K562 (cell line): Measurements from ENCODE around the gene TBC1D12. TPM values are rescaled to one million over a fixed set of nuclear protein-coding genes. Genes with fewer than 3 reads are reported as not detected.

Experiments
- CCAR2 ChIP-seq: fragments of 200-400 bp; formaldehyde crosslinking; IDR thresholded peaks from 2 replicates; pipeline ENCODE4 v1.6.1; 2017; ENCODE audit warnings: mild to moderate bottlenecking, low read depth, low read length
- CCNT2 ChIP-seq: IDR thresholded peaks from 2 replicates; pipeline ENCODE4 v1.6.1; 2011; ENCODE audit warnings: borderline replicate concordance, low read depth, mild to moderate bottlenecking, moderate library complexity, mixed read lengths, low read length; ENCODE audit not compliant: insufficient read length; ENCODE audit errors: extremely low read depth
- CTBP1 ChIP-seq: fragments of 450-650 bp; IDR thresholded peaks from 2 replicates; pipeline ENCODE4 v1.6.1; 2016; ENCODE audit warnings: borderline replicate concordance
- ELF4 ChIP-seq: fragments of 450-650 bp; formaldehyde crosslinking; IDR thresholded peaks from 2 replicates; pipeline ENCODE4 v1.4.0; 2022; ENCODE audit warnings: missing genetic modification characterization
- FOXA3 ChIP-seq, 2 experiments: fragments of 450-650 bp in 1 of 2; sonication (generic) in 1 of 2; formaldehyde crosslinking; IDR thresholded peaks in 1 of 2; conservative IDR thresholded peaks in 1 of 2; 2 replicates each; pipeline versions ENCODE4 v1.4.0 to v1.8.0; 2020 to 2022; ENCODE audit warnings: mild to moderate bottlenecking in 2 of 2, missing genetic modification reagents in 1 of 2
- GATAD2B ChIP-seq: fragments of 450-650 bp; IDR thresholded peaks from 2 replicates; pipeline ENCODE4 v1.6.1; 2017; ENCODE audit warnings: mild to moderate bottlenecking, borderline replicate concordance
- GTF2E2 ChIP-seq: fragments of 200-800 bp; sonication (Bioruptor generic); IDR thresholded peaks from 2 replicates; pipeline ENCODE4 v1.6.1; 2016; ENCODE audit warnings: missing genetic modification characterization, missing compliant biosample characterization
- IRF2 ChIP-seq: sonication (generic); formaldehyde crosslinking; IDR thresholded peaks from 2 replicates; pipeline ENCODE4 v1.8.1; 2022; ENCODE audit warnings: mild to moderate bottlenecking, missing genetic modification reagents
- MCM3 ChIP-seq: fragments of 450-650 bp; IDR thresholded peaks from 2 replicates; pipeline ENCODE4 v1.6.1; 2016
- MTA3 ChIP-seq: fragments of 450-650 bp; formaldehyde crosslinking; IDR thresholded peaks from 2 replicates; pipeline ENCODE4 v1.6.1; 2017; ENCODE audit warnings: mild to moderate bottlenecking, borderline replicate concordance
- RAD51 ChIP-seq: fragments of 450-650 bp; IDR thresholded peaks from 2 replicates; pipeline ENCODE4 v1.7.1; 2016; ENCODE audit warnings: low read depth, mild to moderate bottlenecking, borderline replicate concordance
- RNF2 ChIP-seq: sonication (generic); IDR thresholded peaks from 2 replicates; pipeline ENCODE4 v1.6.1; 2016
- SIN3A ChIP-seq, 2 experiments: fragments of 150-350 bp in 1 of 2; IDR thresholded peaks; 2 replicates each; pipeline ENCODE4 v1.6.1; 2011 to 2016; ENCODE audit warnings: borderline replicate concordance in 2 of 2, low read depth in 2 of 2, low read length in 2 of 2, mild to moderate bottlenecking in 2 of 2, moderate library complexity in 2 of 2; ENCODE audit not compliant: control insufficient read depth in 1 of 2
- ZNF384 ChIP-seq: IDR thresholded peaks from 2 replicates; pipeline ENCODE4 v1.6.1; 2012; ENCODE audit warnings: low read depth, low read length, improper control_type of control experiment
- ZNF764 ChIP-seq: fragments of 250-450 bp; sonication (Bioruptor Pico); IDR thresholded peaks from 2 replicates; pipeline ENCODE4 v1.4.0; 2020; ENCODE audit warnings: low read depth, mild to moderate bottlenecking, moderate library complexity
- polyA plus RNA-seq, 8 experiments: library from polyadenylated mRNA; depleted of rRNA in 4 of 8; stranded (reverse) in 5 of 8; unstranded in 3 of 8; fragments of >200 nt; fragmentation: Nextera tagmentation in 2 of 8; fragmentation: Illumina TruSeq in 1 of 8; extraction: Ambion mirVana in 2 of 8; extraction: Trizol in 1 of 8; gene quantifications; 2 replicates each; pipeline versions ENCODE4 v1.2.1 to v1.2.3, GENCODE V29; 2011 to 2014; ENCODE audit warnings: inconsistent platforms in 1 of 8, missing spikeins in 1 of 8
- total RNA-seq, 7 experiments: library from RNA; depleted of rRNA in 6 of 7; stranded (reverse); fragments of >200 nt in 6 of 7; fragmentation: Illumina TruSeq in 2 of 7; extraction: Trizol in 2 of 7; gene quantifications; 2 replicates each; pipeline versions ENCODE4 v1.2.1 to v1.2.3, GENCODE V29; 2011 to 2021; ENCODE audit warnings: low replicate concordance in 1 of 7
- TF ChIP-seq, protein P1 (sequence below): fragments of 450-650 bp; formaldehyde crosslinking; IDR thresholded peaks from 2 replicates; pipeline ENCODE4 v1.4.0; 2020; ENCODE audit warnings: mild to moderate bottlenecking, mixed read lengths
- TF ChIP-seq, protein P2 (sequence below): IDR thresholded peaks from 2 replicates; pipeline ENCODE4 v1.6.1; 2012; ENCODE audit warnings: low read depth, low read length, improper control_type of control experiment, borderline replicate concordance
- TF ChIP-seq, protein P3 (sequence below): fragments of 450-650 bp; IDR thresholded peaks from 2 replicates; pipeline ENCODE4 v1.7.1; 2018; ENCODE audit warnings: mild to moderate bottlenecking, low read depth; ENCODE audit not compliant: partially characterized antibody
- TF ChIP-seq, protein P4 (sequence below), 2 experiments: IDR thresholded peaks; 2 replicates each; pipeline ENCODE4 v1.6.1; 2011; ENCODE audit warnings: borderline replicate concordance in 1 of 2, control low read depth in 1 of 2, low read depth in 1 of 2, low read length in 1 of 2, mild to moderate bottlenecking in 1 of 2, mixed read lengths in 1 of 2, moderate library complexity in 1 of 2; ENCODE audit not compliant: insufficient read depth in 1 of 2, insufficient read length in 1 of 2, poor library complexity in 1 of 2, severe bottlenecking in 1 of 2; ENCODE audit errors: extremely low read depth in 1 of 2

The TBC1D12 gene
- total and polyA plus RNA-seq, 9 of the 15 experiments (the other 6 are each of a cell fraction or from before 2014, with no cell fraction given): 2.1 to 6.7 (median 3.9) TPM

DNA sequence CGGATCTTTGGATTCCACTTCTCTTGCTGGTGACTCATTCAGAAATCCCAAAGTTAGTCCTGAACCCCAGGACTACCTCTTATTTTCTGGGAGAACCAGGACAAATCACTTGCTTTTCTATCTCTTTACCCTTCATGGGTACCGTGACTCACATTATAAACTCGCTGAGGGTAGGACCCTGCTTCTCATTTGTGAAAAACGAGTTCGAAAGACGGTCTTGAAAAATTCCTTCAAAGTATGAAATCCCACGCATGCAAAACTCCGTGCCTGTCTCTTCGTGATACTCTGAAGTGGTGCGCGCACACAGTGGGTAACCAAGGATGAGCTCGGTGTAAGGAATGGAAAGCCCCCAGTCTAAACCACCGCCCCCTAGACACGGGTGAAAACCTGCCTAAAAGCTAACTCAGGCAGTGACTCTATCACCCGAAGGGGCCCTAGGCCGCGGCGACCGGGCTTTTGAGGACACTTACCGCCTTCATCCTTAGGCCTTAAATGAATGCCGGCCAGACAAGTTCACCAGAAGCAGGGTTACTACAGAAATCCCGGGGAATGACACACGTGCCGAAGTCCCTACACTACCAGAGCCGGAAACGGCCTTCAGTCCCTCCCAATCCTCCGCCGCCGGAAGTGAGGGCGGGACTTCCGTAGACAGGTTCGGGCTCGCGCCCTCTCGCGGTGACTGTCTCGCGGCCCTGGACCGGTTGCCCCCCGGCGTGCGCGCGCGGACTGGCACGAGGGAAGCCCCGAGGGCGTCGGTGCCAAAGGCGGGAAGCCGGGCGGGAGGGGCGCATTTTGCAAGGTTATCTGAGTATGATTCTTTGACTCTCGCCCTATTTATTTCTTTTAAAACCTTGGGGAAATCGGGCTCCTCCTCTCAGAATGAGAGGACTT, 39.7 kb upstream of the TBC1D12 start, which contains the start of gene NOC3L (continued):
- TF ChIP-seq, protein P1, sequence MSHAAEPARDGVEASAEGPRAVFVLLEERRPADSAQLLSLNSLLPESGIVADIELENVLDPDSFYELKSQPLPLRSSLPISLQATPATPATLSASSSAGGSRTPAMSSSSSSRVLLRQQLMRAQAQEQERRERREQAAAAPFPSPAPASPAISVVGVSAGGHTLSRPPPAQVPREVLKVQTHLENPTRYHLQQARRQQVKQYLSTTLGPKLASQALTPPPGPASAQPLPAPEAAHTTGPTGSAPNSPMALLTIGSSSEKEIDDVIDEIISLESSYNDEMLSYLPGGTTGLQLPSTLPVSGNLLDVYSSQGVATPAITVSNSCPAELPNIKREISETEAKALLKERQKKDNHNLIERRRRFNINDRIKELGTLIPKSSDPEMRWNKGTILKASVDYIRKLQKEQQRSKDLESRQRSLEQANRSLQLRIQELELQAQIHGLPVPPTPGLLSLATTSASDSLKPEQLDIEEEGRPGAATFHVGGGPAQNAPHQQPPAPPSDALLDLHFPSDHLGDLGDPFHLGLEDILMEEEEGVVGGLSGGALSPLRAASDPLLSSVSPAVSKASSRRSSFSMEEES (CRISPR knock-in tag): no peak
- TF ChIP-seq MCM3 (no peak), CCNT2 (peak; percentile 53), IRF2 (CRISPR knock-in tag) (no peak), GTF2E2 (tag) (no peak), ZNF764 (CRISPR knock-in tag) (no peak), CCAR2 (no peak), SIN3A (IDR thresholded peaks at IDR 0.05; ENCODE audit: borderline replicate concordance in 2 of 2, control insufficient read depth in 1 of 2, low read depth in 2 of 2, low read length in 2 of 2) (peak; percentile 71 to 78; a peak in 3 of 4 replicates), RAD51 (no peak), ELF4 (CRISPR knock-in tag) (no peak), ZNF384 (no peak), FOXA3 (CRISPR knock-in tag; conservative IDR thresholded peaks at IDR 0.05 in 1 of 2, IDR thresholded peaks at IDR 0.05 in 1 of 2) (0 out of 4 replicates have a peak, but pooled peaks of 1 of the 2 experiments have one; percentile 24), CTBP1 (peak; percentile 36; the same call in 1 of the 2 replicates), MTA3 (peak; percentile 57; the same call in 1 of the 2 replicates), GATAD2B (no peak), RNF2 (peak; percentile 85; the same call in 1 of the 2 replicates)
- TF ChIP-seq, protein P2, sequence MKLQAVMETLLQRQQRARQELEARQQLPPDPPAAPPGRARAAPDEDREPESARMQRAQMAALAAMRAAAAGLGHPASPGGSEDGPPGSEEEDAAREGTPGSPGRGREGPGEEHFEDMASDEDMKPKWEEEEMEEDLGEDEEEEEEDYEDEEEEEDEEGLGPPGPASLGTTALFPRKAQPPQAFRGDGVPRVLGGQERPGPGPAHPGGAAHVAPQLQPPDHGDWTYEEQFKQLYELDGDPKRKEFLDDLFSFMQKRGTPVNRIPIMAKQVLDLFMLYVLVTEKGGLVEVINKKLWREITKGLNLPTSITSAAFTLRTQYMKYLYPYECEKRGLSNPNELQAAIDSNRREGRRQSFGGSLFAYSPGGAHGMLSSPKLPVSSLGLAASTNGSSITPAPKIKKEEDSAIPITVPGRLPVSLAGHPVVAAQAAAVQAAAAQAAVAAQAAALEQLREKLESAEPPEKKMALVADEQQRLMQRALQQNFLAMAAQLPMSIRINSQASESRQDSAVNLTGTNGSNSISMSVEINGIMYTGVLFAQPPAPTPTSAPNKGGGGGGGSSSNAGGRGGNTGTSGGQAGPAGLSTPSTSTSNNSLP: no peak
- TF ChIP-seq, protein P3, sequence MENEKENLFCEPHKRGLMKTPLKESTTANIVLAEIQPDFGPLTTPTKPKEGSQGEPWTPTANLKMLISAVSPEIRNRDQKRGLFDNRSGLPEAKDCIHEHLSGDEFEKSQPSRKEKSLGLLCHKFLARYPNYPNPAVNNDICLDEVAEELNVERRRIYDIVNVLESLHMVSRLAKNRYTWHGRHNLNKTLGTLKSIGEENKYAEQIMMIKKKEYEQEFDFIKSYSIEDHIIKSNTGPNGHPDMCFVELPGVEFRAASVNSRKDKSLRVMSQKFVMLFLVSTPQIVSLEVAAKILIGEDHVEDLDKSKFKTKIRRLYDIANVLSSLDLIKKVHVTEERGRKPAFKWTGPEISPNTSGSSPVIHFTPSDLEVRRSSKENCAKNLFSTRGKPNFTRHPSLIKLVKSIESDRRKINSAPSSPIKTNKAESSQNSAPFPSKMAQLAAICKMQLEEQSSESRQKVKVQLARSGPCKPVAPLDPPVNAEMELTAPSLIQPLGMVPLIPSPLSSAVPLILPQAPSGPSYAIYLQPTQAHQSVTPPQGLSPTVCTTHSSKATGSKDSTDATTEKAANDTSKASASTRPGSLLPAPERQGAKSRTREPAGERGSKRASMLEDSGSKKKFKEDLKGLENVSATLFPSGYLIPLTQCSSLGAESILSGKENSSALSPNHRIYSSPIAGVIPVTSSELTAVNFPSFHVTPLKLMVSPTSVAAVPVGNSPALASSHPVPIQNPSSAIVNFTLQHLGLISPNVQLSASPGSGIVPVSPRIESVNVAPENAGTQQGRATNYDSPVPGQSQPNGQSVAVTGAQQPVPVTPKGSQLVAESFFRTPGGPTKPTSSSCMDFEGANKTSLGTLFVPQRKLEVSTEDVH: peak; percentile 79
- TF ChIP-seq, protein P4, sequence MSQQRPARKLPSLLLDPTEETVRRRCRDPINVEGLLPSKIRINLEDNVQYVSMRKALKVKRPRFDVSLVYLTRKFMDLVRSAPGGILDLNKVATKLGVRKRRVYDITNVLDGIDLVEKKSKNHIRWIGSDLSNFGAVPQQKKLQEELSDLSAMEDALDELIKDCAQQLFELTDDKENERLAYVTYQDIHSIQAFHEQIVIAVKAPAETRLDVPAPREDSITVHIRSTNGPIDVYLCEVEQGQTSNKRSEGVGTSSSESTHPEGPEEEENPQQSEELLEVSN (IDR thresholded peaks at IDR 0.05; ENCODE audit: borderline replicate concordance in 1 of 2, extremely low read depth in 1 of 2, insufficient read depth in 1 of 2, insufficient read length in 1 of 2, low read depth in 1 of 2, low read length in 1 of 2, poor library complexity in 1 of 2, severe bottlenecking in 1 of 2): peak; percentile 99 to 100
